Endodermal cell (in vitro differentiated cells): ENCODE data around the gene TLL1. TPM values are rescaled to one million over a fixed set of nuclear protein-coding genes. Genes with fewer than 3 reads are reported as not detected.

Experiments
- DNase-seq: peaks from one replicate; pipeline ENCODE4 v3.0.0-alpha.2; 2017
- H3K27ac ChIP-seq: 2 replicates; pipeline ENCODE4 v1.5.1; 2013; ENCODE audit warnings: mild to moderate bottlenecking, low read depth, low read length, moderate library complexity
- H3K27me3 ChIP-seq: 2 replicates; pipeline ENCODE4 v1.6.1; 2013; ENCODE audit warnings: mild to moderate bottlenecking, low read length, moderate library complexity; ENCODE audit not compliant: insufficient read depth, control insufficient read depth, poor library complexity, severe bottlenecking
- H3K36me3 ChIP-seq: 2 replicates; pipeline ENCODE4 v1.7.0; 2013; ENCODE audit warnings: mild to moderate bottlenecking, low read length, moderate library complexity; ENCODE audit not compliant: control insufficient read depth, insufficient read depth
- H3K4me1 ChIP-seq: one replicate; pipeline ENCODE4 v1.7.0; 2013; ENCODE audit warnings: low read length; ENCODE audit not compliant: control insufficient read depth, insufficient read depth
- H3K4me3 ChIP-seq: 2 replicates; pipeline ENCODE4 v1.5.1; 2013; ENCODE audit warnings: mild to moderate bottlenecking, low read length, moderate library complexity
- H3K9ac ChIP-seq: 2 replicates; pipeline ENCODE4 v1.6.1; 2013; ENCODE audit warnings: mild to moderate bottlenecking, low read length, moderate library complexity; ENCODE audit not compliant: poor library complexity, severe bottlenecking; ENCODE audit errors: extremely low read depth
- H3K9me3 ChIP-seq: 2 replicates; pipeline ENCODE4 v1.6.1; 2013; ENCODE audit warnings: mild to moderate bottlenecking, low read length, moderate library complexity; ENCODE audit not compliant: control insufficient read depth
- H3K27ac Mint-ChIP-seq: 2 replicates; pipeline ENCODE4 v1.8.0; 2020; ENCODE audit warnings: mixed read lengths
- H3K27me3 Mint-ChIP-seq: 2 replicates; pipeline ENCODE4 v1.8.0; 2021; ENCODE audit warnings: mild to moderate bottlenecking, mixed read lengths; ENCODE audit not compliant: insufficient read depth
- H3K36me3 Mint-ChIP-seq: 2 replicates; pipeline ENCODE4 v1.8.0; 2020; ENCODE audit warnings: low read depth, mixed read lengths
- H3K4me1 Mint-ChIP-seq: 2 replicates; pipeline ENCODE4 v1.8.0; 2020; ENCODE audit warnings: mixed read lengths
- H3K4me3 Mint-ChIP-seq: 2 replicates; pipeline ENCODE4 v1.8.0; 2020; ENCODE audit warnings: mild to moderate bottlenecking, moderate library complexity, mixed read lengths
- H3K9me3 Mint-ChIP-seq: 2 replicates; pipeline ENCODE4 v1.8.0; 2020; ENCODE audit warnings: mild to moderate bottlenecking, mixed read lengths
- WGBS, 2 experiments: methylation state at CpG; one replicate each; pipeline versions ENCODE4 v1.1.5 to v1.1.7; 2013; ENCODE audit warnings: missing lambda C conversion rate in 2 of 2, mixed read lengths in 1 of 2; ENCODE audit not compliant: insufficient coverage in 1 of 2, insufficient read length in 1 of 2; 5-methylcytosine and 5-hydroxymethylcytosine counted together
- total RNA-seq, 2 donors: library from RNA; stranded (reverse); fragmentation: NEBNext Ultra II Directional in 1 of 2; extraction: Animal tissue kit (Norgen Biotek cat#: 25700) in 1 of 2; gene quantifications; 2 replicates in 1 of 2; 3 replicates in 1 of 2; pipeline ENCODE4 v1.2.1, GENCODE V29; 2021
- TF ChIP-seq, protein P1 (sequence below): fragments of 200-600 bp; sonication (generic); conservative IDR thresholded peaks from 2 replicates; pipeline ENCODE4 v1.5.0; 2021; ENCODE audit warnings: antibody characterized with exemption, mild to moderate bottlenecking

The TLL1 gene
- total RNA-seq, 2 donors from 2014 or later = 0.18 to 3.8 TPM

DNA sequence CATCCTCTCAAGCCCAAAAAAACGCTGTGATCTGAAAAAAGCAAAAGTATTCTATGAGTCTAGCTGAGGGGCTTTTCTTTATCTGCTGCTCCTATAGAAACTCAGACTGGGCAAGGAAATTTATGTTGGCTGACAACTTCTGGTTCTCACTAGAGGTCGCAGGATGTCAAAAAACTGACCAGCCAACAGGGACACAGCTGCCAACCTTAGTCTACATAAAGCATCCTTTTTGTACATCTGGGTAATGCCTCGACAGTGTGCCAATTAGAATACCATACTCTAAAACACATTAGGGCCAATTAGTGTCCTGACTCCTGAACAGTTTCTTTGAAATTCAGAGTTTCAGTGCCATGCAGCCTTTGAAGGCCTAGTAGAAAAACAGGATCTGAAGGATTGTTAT is 8.8 kb upstream of the TLL1 start:
- no peak for DNase-seq
- Mint-ChIP-seq H3K36me3 (no peaks in the 10 kb centered on the region), H3K9me3 (no peaks in the 10 kb centered on the region), H3K4me3 (no peak overlapping the region), H3K27ac (no peak overlapping the region), H3K27me3 (no peaks in the 10 kb centered on the region), H3K4me1 (peaks cover 2% of the 10 kb centered on the region)
- Histone ChIP-seq H3K4me1 (no peaks in the 10 kb centered on the region), H3K27ac (no peak overlapping the region), H3K9me3 (no peaks in the 10 kb centered on the region), H3K36me3 (no peaks in the 10 kb centered on the region), H3K4me3 (no peak overlapping the region), H3K9ac (no peak overlapping the region), H3K27me3 (no peaks in the 10 kb centered on the region)
- 75 to 80% methylated on average over 2 to 3 of the region's 3 CpGs for WGBS, 2 experiments
- TF ChIP-seq, protein P1, sequence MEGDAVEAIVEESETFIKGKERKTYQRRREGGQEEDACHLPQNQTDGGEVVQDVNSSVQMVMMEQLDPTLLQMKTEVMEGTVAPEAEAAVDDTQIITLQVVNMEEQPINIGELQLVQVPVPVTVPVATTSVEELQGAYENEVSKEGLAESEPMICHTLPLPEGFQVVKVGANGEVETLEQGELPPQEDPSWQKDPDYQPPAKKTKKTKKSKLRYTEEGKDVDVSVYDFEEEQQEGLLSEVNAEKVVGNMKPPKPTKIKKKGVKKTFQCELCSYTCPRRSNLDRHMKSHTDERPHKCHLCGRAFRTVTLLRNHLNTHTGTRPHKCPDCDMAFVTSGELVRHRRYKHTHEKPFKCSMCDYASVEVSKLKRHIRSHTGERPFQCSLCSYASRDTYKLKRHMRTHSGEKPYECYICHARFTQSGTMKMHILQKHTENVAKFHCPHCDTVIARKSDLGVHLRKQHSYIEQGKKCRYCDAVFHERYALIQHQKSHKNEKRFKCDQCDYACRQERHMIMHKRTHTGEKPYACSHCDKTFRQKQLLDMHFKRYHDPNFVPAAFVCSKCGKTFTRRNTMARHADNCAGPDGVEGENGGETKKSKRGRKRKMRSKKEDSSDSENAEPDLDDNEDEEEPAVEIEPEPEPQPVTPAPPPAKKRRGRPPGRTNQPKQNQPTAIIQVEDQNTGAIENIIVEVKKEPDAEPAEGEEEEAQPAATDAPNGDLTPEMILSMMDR = peak; percentile 23

DNA sequence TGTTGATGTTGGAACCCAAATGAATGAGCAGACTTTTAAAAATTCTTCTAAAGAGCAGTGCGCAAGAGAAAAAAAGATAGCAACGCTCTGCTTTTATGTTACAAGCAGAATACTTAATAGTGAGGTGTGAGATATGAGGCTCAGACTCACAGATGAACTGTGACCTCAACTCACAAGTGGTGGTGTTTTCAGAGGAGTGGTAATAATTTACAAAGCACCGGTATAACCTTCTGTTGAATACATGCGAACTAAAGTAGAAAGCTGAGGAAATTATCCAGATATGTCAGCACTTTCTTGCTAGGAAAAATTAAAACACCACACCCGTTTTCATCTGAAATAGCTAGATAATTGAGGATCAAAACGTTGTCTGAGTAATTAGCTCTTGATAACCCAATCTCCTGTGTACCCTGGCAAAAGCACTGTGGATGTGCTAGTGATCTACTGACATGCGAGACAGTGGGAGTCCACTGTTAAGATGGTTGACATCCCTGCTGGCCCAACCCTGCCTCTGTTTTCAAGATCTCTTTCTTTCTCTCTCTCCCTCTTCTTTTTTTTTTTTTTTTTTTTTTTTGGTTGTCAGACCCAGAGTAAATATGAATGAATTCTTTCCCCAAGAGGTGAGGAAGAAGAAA is 6.9 kb upstream of the TLL1 start:
- 77 to 91% methylated on average over 3 to 7 of the region's 7 CpGs for WGBS, 2 experiments

DNA sequence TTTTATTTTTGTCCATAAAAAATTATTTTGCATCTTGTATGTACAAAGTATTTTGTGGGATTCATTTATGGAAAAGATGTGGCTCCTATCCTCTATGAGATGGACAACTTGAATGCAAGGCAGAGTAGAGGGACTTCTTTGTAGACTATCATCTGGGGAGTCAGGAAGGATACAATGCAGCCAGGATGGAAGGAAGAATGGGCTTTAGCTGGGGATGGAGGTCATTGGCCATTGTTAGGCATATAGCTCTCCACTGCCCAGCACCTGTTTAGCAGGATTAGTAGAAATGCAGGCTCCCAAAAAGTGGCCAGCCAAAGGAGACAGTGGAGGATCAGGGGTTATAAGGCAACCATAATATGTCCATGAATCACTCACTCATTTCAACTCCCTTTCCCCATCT is 5.1 kb upstream of the TLL1 start:
- TF ChIP-seq, protein P1 = no peak
- H3K9me3 Mint-ChIP-seq = no peaks in the 10 kb centered on the region
- no peaks in the 10 kb centered on the region for H3K9me3 ChIP-seq
- H3K9ac ChIP-seq = no peak overlapping the region
- H3K4me1 ChIP-seq = no peaks in the 10 kb centered on the region
- no peaks in the 10 kb centered on the region for H3K36me3 ChIP-seq
- H3K4me3 ChIP-seq = no peak overlapping the region
- H3K4me1 Mint-ChIP-seq = peaks cover 14% of the 10 kb centered on the region
- H3K27me3 Mint-ChIP-seq = peaks cover 15% of the 10 kb centered on the region
- no peak overlapping the region for H3K27ac Mint-ChIP-seq
- no peak overlapping the region for H3K4me3 Mint-ChIP-seq
- DNase-seq = no peak
- no peak overlapping the region for H3K27ac ChIP-seq
- H3K36me3 Mint-ChIP-seq = no peaks in the 10 kb centered on the region
- H3K27me3 ChIP-seq = peaks cover 30% of the 10 kb centered on the region

More for the DNA sequence above, 6.9 kb upstream of the TLL1 start:
- Mint-ChIP-seq H3K27ac (no peak overlapping the region), H3K27me3 (peaks cover 2% of the 10 kb centered on the region), H3K4me3 (no peak overlapping the region), H3K9me3 (no peaks in the 10 kb centered on the region), H3K36me3 (no peaks in the 10 kb centered on the region), H3K4me1 (peaks cover 2% of the 10 kb centered on the region)
- Histone ChIP-seq H3K9me3 (no peaks in the 10 kb centered on the region), H3K9ac (no peak overlapping the region), H3K4me3 (no peak overlapping the region), H3K36me3 (no peaks in the 10 kb centered on the region), H3K4me1 (no peaks in the 10 kb centered on the region), H3K27me3 (peaks cover 16% of the 10 kb centered on the region), H3K27ac (no peak overlapping the region)
- DNase-seq = no peak
- TF ChIP-seq, protein P1 = no peak
